Endothelial cell of umbilical vein (primary cell): ENCODE measurements around the gene RAB14.

Source experiments
- CTCF ChIP-seq, 2 donors: IDR thresholded peaks; 1 replicate in 1 of 2; 2 replicates in 1 of 2; pipeline ENCODE4 v1.5.1; 2011; ENCODE audit warnings: low read length in 2 of 2, mild to moderate bottlenecking in 2 of 2, moderate library complexity in 2 of 2, control low read depth in 1 of 2, inconsistent platforms in 1 of 2, low read depth in 1 of 2; ENCODE audit not compliant: insufficient read depth in 1 of 2; ENCODE audit errors: extremely low read depth in 1 of 2
- EZH2 ChIP-seq: IDR thresholded peaks from 2 replicates; pipeline ENCODE4 v1.6.1; 2012; ENCODE audit warnings: borderline replicate concordance, low read depth, mild to moderate bottlenecking, moderate library complexity, low read length, inconsistent platforms; ENCODE audit not compliant: severe bottlenecking
- FOS ChIP-seq: IDR thresholded peaks from 2 replicates; pipeline ENCODE4 v1.6.1; 2011; ENCODE audit warnings: mild to moderate bottlenecking, low read length, moderate library complexity, borderline replicate concordance; ENCODE audit not compliant: insufficient read depth
- GATA2 ChIP-seq: IDR thresholded peaks from 2 replicates; pipeline ENCODE4 v1.7.0; 2011; ENCODE audit warnings: low read depth, mild to moderate bottlenecking, moderate library complexity, mixed read lengths, low read length; ENCODE audit not compliant: insufficient read length, insufficient read depth
- MYC ChIP-seq: IDR thresholded peaks from one replicate; pipeline ENCODE4 v1.6.1; 2011; ENCODE audit warnings: mild to moderate bottlenecking, low read depth, low read length
- POLR2A ChIP-seq: IDR thresholded peaks from 2 replicates; pipeline ENCODE4 v1.6.1; 2012; ENCODE audit warnings: low read depth, mild to moderate bottlenecking, control low read depth, low read length
- TF ChIP-seq, protein P1 (sequence below): IDR thresholded peaks from 2 replicates; pipeline ENCODE4 v1.6.1; 2011; ENCODE audit not compliant: insufficient read depth, insufficient read length

DNA sequence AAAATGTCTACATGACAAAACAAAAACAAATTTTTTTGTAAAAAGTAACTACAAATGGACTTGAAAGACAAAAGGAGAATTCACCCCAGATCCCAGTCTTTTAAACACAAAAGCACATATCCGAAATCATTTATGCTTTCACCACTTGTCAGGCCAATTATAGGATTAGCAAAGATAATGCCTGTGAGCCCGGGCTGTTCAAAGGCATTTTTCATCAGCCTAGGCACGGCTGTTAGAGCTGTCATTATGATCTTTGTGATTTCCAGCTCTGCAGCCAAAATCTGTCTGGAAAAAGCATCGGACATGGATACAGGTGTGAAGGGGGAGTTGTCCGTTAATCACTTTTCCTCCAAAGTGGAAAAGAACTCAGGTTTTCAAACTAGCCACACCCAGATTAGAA lies 23.6 kb upstream of the RAB14 start:
- TF ChIP-seq MYC = no peak
- TF ChIP-seq EZH2 = no peak
- no peak for TF ChIP-seq CTCF (IDR thresholded peaks at IDR 0.05; ENCODE audit: extremely low read depth in 1 of 2, insufficient read depth in 1 of 2, low read depth in 1 of 2, low read length in 2 of 2)
- no peak for TF ChIP-seq POLR2A
- no peak for TF ChIP-seq FOS
- no peak for TF ChIP-seq GATA2
- TF ChIP-seq, protein P1, sequence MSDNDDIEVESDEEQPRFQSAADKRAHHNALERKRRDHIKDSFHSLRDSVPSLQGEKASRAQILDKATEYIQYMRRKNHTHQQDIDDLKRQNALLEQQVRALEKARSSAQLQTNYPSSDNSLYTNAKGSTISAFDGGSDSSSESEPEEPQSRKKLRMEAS = no peak
